K562 (cell line): ENCODE results near the gene RABGAP1. TPM values are rescaled to one million over a fixed set of nuclear protein-coding genes. Genes with fewer than 3 reads are reported as not detected.
"Not testable (repeated sequence)": the region's sequence is repeated elsewhere in the genome, so short reads cannot be mapped to it uniquely, and the experiment has no call there.

Experiments
- ATAC-seq: fragments of 200-7000 bp; cut with Tn5 transposase; 3 replicates; pipeline ENCODE4 v1.9.1; 2020; ENCODE audit warnings: moderate library complexity
- BruUV-seq: library from RNA; stranded (reverse); fragments of 400-500 nt; replicated peaks from 2 replicates; lab custom pipeline; 2021; lab: Mats Ljungman, UMichigan
- CTCF ChIA-PET: fragments of 300-600 bp; formaldehyde crosslinking; extraction: SDS; loops from one replicate; lab custom pipeline; 2021; ENCODE audit warnings: low intra/inter-chr PET ratio; lab: Yijun Ruan, JAX
- POLR2A ChIA-PET: fragments of 300-600, 350-650 bp; sonication (Branson Sonifier 250); formaldehyde crosslinking; extraction: SDS; loops from one replicate; lab custom pipeline; 2021; ENCODE audit warnings: antibody characterized with exemption, inconsistent platforms; lab: Yijun Ruan, JAX
- DNase-seq, 4 experiments: peaks; one replicate each; pipeline versions ENCODE4 v3.0.0 to v3.0.0-alpha.2; 2011 to 2018; ENCODE audit warnings: low spot score in 3 of 4, mixed read lengths in 3 of 4; ENCODE audit errors: extremely low read depth in 1 of 4
- FAIRE-seq: peaks from 2 replicates; lab custom pipeline; 2011; peaks lifted over from hg19 to GRCh38; lab: Jason Lieb, UNC
- H2AFZ ChIP-seq: 2 replicates; pipeline ENCODE4 v1.6.0; 2011; ENCODE audit warnings: low read depth, low read length, control low read depth, inconsistent platforms
- H3K27ac ChIP-seq: fragments of 200-600 bp; 3 replicates; pipeline ENCODE4 v1.8.0; 2011; ENCODE audit warnings: low read depth, mild to moderate bottlenecking, control low read depth, inconsistent platforms, low read length, moderate library complexity, mixed read lengths; ENCODE audit errors: extremely low read depth
- H3K27me3 ChIP-seq, 2 experiments: fragments of 300-600 bp in 1 of 2; 2 replicates in 1 of 2; 3 replicates in 1 of 2; pipeline versions ENCODE4 v1.6.0 to v1.8.0; 2011; ENCODE audit warnings: inconsistent platforms in 2 of 2, low read length in 2 of 2, mild to moderate bottlenecking in 1 of 2, mixed read lengths in 1 of 2, moderate library complexity in 1 of 2; ENCODE audit not compliant: control insufficient read depth in 2 of 2, insufficient read depth in 2 of 2
- H3K36me3 ChIP-seq: fragments of 300-600 bp; 3 replicates; pipeline ENCODE4 v1.8.0; 2011; ENCODE audit warnings: mild to moderate bottlenecking, low read length, inconsistent platforms; ENCODE audit not compliant: control insufficient read depth, insufficient read depth
- H3K4me1 ChIP-seq, 2 experiments: fragments of 200-600 bp in 1 of 2; replicated peaks in 1 of 2; 2 replicates in 1 of 2; 3 replicates in 1 of 2; pipeline versions ENCODE4 v1.5.1 to v1.8.0; 2011; ENCODE audit warnings: inconsistent platforms in 2 of 2, low read length in 2 of 2, mild to moderate bottlenecking in 1 of 2, mixed read lengths in 1 of 2, moderate library complexity in 1 of 2; ENCODE audit not compliant: control insufficient read depth in 2 of 2, insufficient read depth in 2 of 2
- H3K4me2 ChIP-seq: 2 replicates; pipeline ENCODE4 v1.6.1; 2011; ENCODE audit warnings: low read length, control low read depth, inconsistent platforms, mixed read lengths; ENCODE audit not compliant: insufficient read depth
- H3K4me3 ChIP-seq: fragments of 200-600 bp; sonication (generic), shearing (Covaris generic); 2 replicates; pipeline ENCODE4 v1.5.1; 2016; ENCODE audit warnings: control low read depth, inconsistent platforms
- H3K79me2 ChIP-seq: fragments of 200-600 bp; 3 replicates; pipeline ENCODE4 v1.8.0; 2011; ENCODE audit warnings: low read length, inconsistent platforms; ENCODE audit not compliant: control insufficient read depth, insufficient read depth
- H3K9ac ChIP-seq, 2 experiments: 2 replicates each; pipeline versions ENCODE4 v1.6.0 to v1.6.1; 2011; ENCODE audit warnings: low read depth in 2 of 2, low read length in 2 of 2, control low read depth in 1 of 2, inconsistent platforms in 1 of 2, mild to moderate bottlenecking in 1 of 2, mixed read lengths in 1 of 2; ENCODE audit not compliant: insufficient read depth in 1 of 2
- H3K9me1 ChIP-seq: one replicate; pipeline ENCODE4 v1.6.0; 2011; ENCODE audit warnings: inconsistent platforms, mild to moderate bottlenecking, low read length, moderate library complexity; ENCODE audit not compliant: control insufficient read depth, insufficient read depth
- H3K9me3 ChIP-seq: replicated peaks from 2 replicates; pipeline ENCODE4 v1.5.1; 2011; ENCODE audit warnings: low read depth, low read length, inconsistent platforms; ENCODE audit not compliant: control insufficient read depth, insufficient read depth
- H4K20me1 ChIP-seq: replicated peaks from 2 replicates; pipeline ENCODE4 v1.6.1; 2011; ENCODE audit warnings: low read length, inconsistent platforms, mixed read lengths; ENCODE audit not compliant: control insufficient read depth, insufficient read depth
- GTF2A2 ChIP-seq: IDR thresholded peaks from 2 replicates; pipeline ENCODE4 v1.6.1; 2016; ENCODE audit warnings: mild to moderate bottlenecking, missing genetic modification characterization, missing compliant biosample characterization
- PHTF2 ChIP-seq: fragments of 250-450 bp; sonication (Bioruptor Pico); IDR thresholded peaks from 2 replicates; pipeline ENCODE4 v1.5.0; 2021; ENCODE audit warnings: mild to moderate bottlenecking
- TBP ChIP-seq: optimal IDR thresholded peaks from 2 replicates; pipeline ENCODE3; 2011; ENCODE audit warnings: low read depth, low read length, improper control_type of control experiment
- WGBS: fragments of 100-300 bp; shearing (Covaris generic); methylation state at CpG from one replicate; pipeline ENCODE4 v1.1.6; 2016; ENCODE audit warnings: low coverage, mixed read lengths; ENCODE audit not compliant: insufficient coverage; ENCODE audit errors: missing lambda C conversion rate; 5-methylcytosine and 5-hydroxymethylcytosine counted together
- in situ Hi-C: fragments of 300-500 bp; cut with MboI; formaldehyde crosslinking; loops from 4 replicates; pipeline ENCODE4 v1.15.0; 2018; ENCODE audit warnings: inconsistent platforms, mixed read lengths
- intact Hi-C: fragments of 100-400 bp; cut with micrococcal nuclease; formaldehyde crosslinking; loops from 2 replicates; pipeline ENCODE4 v1.14.2; 2022
- polyA plus RNA-seq, 8 experiments: library from polyadenylated mRNA; depleted of rRNA in 4 of 8; stranded (reverse) in 5 of 8; unstranded in 3 of 8; fragments of >200 nt; fragmentation: Nextera tagmentation in 2 of 8; fragmentation: Illumina TruSeq in 1 of 8; extraction: Ambion mirVana in 2 of 8; extraction: Trizol in 1 of 8; gene quantifications; 2 replicates each; pipeline versions ENCODE4 v1.2.1 to v1.2.3, GENCODE V29; 2011 to 2014; ENCODE audit warnings: inconsistent platforms in 1 of 8, missing spikeins in 1 of 8
- total RNA-seq, 7 experiments: library from RNA; depleted of rRNA in 6 of 7; stranded (reverse); fragments of >200 nt in 6 of 7; fragmentation: Illumina TruSeq in 2 of 7; extraction: Trizol in 2 of 7; gene quantifications; 2 replicates each; pipeline versions ENCODE4 v1.2.1 to v1.2.3, GENCODE V29; 2011 to 2021; ENCODE audit warnings: low replicate concordance in 1 of 7
- TF ChIP-seq, protein P1 (sequence below): fragments of 450-650 bp; formaldehyde crosslinking; conservative IDR thresholded peaks from 2 replicates; pipeline ENCODE4 v1.4.0; 2022; ENCODE audit warnings: mild to moderate bottlenecking, missing genetic modification characterization

RABGAP1 gene
- total and polyA plus RNA-seq, 9 of the 15 experiments (the other 6 are each of a cell fraction or from before 2014, with no cell fraction given) = 1.5 to 22.7 (median 13.1) TPM

DNA sequence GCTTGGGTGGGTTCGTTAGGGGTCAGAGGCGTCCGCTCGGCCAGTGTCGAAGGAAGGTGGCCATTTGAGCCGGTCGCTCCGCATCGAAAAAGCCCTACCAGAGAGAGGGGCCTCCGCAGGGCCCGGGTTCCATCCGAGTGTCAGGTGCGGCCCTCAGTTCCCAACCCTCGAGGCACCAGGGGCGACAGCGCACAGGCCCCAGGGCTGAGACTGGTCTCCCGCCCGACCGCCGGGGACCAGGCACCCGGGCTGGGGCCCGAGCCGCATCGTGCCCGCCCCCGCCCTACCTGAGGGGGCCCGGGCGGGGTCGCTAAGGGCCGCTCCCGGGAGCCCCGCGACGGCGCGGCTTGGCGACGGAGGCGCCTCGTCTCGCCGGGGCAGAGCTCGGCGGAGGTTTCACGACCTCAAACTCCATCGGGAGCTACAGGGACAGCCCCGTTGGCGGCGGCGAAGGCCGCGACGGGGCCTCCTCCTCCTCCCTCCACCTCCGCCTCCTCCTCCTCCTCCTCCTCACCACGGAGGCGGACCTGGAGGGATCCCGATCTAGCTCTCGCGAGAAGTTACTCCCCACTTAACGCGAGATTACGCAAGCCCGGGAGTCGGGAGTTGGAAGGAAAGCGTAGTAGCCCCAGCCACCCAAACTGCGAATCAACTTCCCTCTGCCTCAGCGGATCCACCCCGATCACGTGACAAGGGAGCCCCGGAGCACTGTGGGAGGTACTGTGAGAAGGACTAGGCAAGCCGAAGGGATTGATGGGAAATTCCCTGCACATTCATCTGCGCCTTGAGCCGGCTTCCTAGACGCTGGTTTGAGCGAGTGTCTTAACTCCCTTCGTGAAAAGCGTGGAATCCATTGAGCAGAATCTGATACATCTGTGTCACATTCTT is 35.8 kb upstream of the RABGAP1 start, which contains the start of gene RC3H2 (continued):
- TF ChIP-seq, protein P1, sequence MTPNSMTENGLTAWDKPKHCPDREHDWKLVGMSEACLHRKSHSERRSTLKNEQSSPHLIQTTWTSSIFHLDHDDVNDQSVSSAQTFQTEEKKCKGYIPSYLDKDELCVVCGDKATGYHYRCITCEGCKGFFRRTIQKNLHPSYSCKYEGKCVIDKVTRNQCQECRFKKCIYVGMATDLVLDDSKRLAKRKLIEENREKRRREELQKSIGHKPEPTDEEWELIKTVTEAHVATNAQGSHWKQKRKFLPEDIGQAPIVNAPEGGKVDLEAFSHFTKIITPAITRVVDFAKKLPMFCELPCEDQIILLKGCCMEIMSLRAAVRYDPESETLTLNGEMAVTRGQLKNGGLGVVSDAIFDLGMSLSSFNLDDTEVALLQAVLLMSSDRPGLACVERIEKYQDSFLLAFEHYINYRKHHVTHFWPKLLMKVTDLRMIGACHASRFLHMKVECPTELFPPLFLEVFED (CRISPR knock-in tag) = 0 out of 2 replicates have a peak, but pooled peaks have one; percentile 4
- TF ChIP-seq GTF2A2 (tag) (no peak), PHTF2 (CRISPR knock-in tag) (peak; percentile 56; the same call in 1 of the 2 replicates), TBP (peak; percentile 73)

DNA sequence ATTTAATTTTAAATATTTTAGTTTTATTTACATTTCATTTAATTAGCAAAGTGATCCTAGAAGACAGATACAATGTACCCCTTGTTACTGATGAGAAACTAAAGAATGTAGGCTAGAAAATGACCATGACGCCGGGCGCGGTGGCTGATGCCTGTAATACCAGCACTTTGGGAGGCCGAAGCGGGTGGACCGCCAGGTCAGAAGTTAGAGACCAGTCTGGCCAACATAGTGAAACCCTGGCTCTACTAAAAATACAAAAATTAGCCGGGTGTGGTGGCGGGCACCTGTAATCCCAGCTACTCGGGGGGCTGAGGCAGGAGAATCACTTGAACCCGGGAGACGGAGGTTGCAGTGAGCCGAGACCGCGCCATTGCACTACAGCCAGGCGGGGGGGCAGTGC is 34.7 kb upstream of the RABGAP1 start:
- H3K36me3 ChIP-seq = peaks cover 19% of the 10 kb centered on the region
- H3K27me3 ChIP-seq, CTCF ChIA-PET, H3K4me3 ChIP-seq, H3K4me2 ChIP-seq, DNase-seq, in situ Hi-C loops, H3K4me1 ChIP-seq, H2AFZ ChIP-seq, H3K27ac ChIP-seq, FAIRE-seq, H3K9ac ChIP-seq, BruUV-seq, ATAC-seq, intact Hi-C loops, POLR2A ChIA-PET, H3K9me1 ChIP-seq, H3K9me3 ChIP-seq, H4K20me1 ChIP-seq: not testable (repeated sequence)
- WGBS = 86% methylated on average over 12 of the region's 16 CpGs
- peaks cover 50% of the 10 kb centered on the region for H3K79me2 ChIP-seq
